Measurements from ENCODE around the gene PGAM1.
"Not testable (repeated sequence)": the region's sequence is repeated elsewhere in the genome, so short reads cannot be mapped to it uniquely, and the experiment has no call there.

Gene PGAM1

GRCh38 chr10:97407952-97408248 lies 18.1 kb upstream of the PGAM1 start:
- DNase-seq (ENCODE audit: low read depth) = no peak

- no peak for DNase-seq (ENCODE audit: low read depth)
Measured at GRCh38 chr10:97408496-97408992, 17.4 kb upstream of the PGAM1 start.

GRCh38 chr10:97411406-97411805 lies 14.6 kb upstream of the PGAM1 start:
- no peak for DNase-seq (ENCODE audit: low read depth)

- no peak for DNase-seq (ENCODE audit: low read depth)
Measured at GRCh38 chr10:97412891-97413304, 13.1 kb upstream of the PGAM1 start.

GRCh38 chr10:97416565-97416964 lies 9.4 kb upstream of the PGAM1 start:
- no peak for DNase-seq (ENCODE audit: low read depth)

GRCh38 chr10:97423757-97424098 lies 2.3 kb upstream of the PGAM1 start:
- not testable (repeated sequence) for DNase-seq (ENCODE audit: low read depth)

GRCh38 chr10:97426776-97427570 lies 982 bp downstream of the PGAM1 start:
- DNase-seq (ENCODE audit: low read depth) = no peak

GRCh38 chr10:97427571-97428179 lies 1.7 kb downstream of the PGAM1 start:
- no peak for DNase-seq (ENCODE audit: low read depth)

- DNase-seq (ENCODE audit: low read depth) = no peak
Measured at GRCh38 chr10:97428572-97428981, 2.6 kb downstream of the PGAM1 start.

- DNase-seq (ENCODE audit: low read depth) = no peak
Measured at GRCh38 chr10:97434055-97434454, 8.1 kb downstream of the PGAM1 start.

GRCh38 chr10:97434557-97434956 lies 8.6 kb downstream of the PGAM1 start:
- no peak for DNase-seq (ENCODE audit: low read depth)

GRCh38 chr10:97435211-97435610 lies 9.2 kb downstream of the PGAM1 start:
- DNase-seq (ENCODE audit: low read depth) = no peak

- DNase-seq (ENCODE audit: low read depth) = no peak
Measured at GRCh38 chr10:97442277-97442676, 16.3 kb downstream of the PGAM1 start.

GRCh38 chr10:97444212-97444611 lies 18.2 kb downstream of the PGAM1 start:
- no peak for DNase-seq (ENCODE audit: low read depth)

GRCh38 chr10:97445357-97445721 lies 19.3 kb downstream of the PGAM1 start:
- no peak for DNase-seq (ENCODE audit: low read depth)

GRCh38 chr10:97445722-97446639 lies 20.0 kb downstream of the PGAM1 start, which contains the start of the genes EXOSC1 and ZDHHC16:
Gene EXOSC1 (minus strand): TSS chr10:97446006. CDS start chr10:97445985, 21 bp downstream.
Gene ZDHHC16 (plus strand): TSS chr10:97446175. CDS start chr10:97451676, 5,501 bp downstream.
- DNase-seq (ENCODE audit: low read depth) = peak; percentile 85

GRCh38 chr10:97450828-97451227 lies 24.8 kb downstream of the PGAM1 start:
- no peak for DNase-seq (ENCODE audit: low read depth)

GRCh38 chr10:97451605-97452004 lies 25.6 kb downstream of the PGAM1 start:
- no peak for DNase-seq (ENCODE audit: low read depth)

- no peak for DNase-seq (ENCODE audit: low read depth)
Measured at GRCh38 chr10:97452352-97452751, 26.4 kb downstream of the PGAM1 start.

GRCh38 chr10:97454330-97455036 lies 28.5 kb downstream of the PGAM1 start:
- DNase-seq (ENCODE audit: low read depth) = no peak

- no peak for DNase-seq (ENCODE audit: low read depth)
Measured at GRCh38 chr10:97456034-97456685, 30.2 kb downstream of the PGAM1 start.

All from stimulated activated CD8-positive, alpha-beta memory T cell treated with anti-CD3 and anti-CD28 coated beads, Interleukin-12 subunit alpha, Interleukin-12 subunit beta, amount 100 ng/mL, for 4 hours (primary cell).